SK-N-SH treated with all-trans-retinoic acid at 6 μM for 48 hours (cell line): ENCODE measurements around the gene HSPA2.

ENCODE experiments used
- ATAC-seq: fragments of 200-7000 bp; cut with Tn5 transposase; 3 replicates; pipeline ENCODE4 v1.9.1; 2020; ENCODE audit warnings: mild to moderate bottlenecking, moderate library complexity
- ARNTL ChIP-seq: fragments of 450-650 bp; formaldehyde crosslinking; IDR thresholded peaks from 2 replicates; pipeline ENCODE4 v1.5.0; 2020; ENCODE audit warnings: low read depth, mild to moderate bottlenecking, moderate library complexity, borderline replicate concordance
- BACH2 ChIP-seq: fragments of 250-450 bp; sonication (Bioruptor Pico); IDR thresholded peaks from 2 replicates; pipeline ENCODE4 v1.9.0; 2021; ENCODE audit warnings: mild to moderate bottlenecking, borderline replicate concordance
- CREB5 ChIP-seq: fragments of 250-450 bp; sonication (Bioruptor Pico); IDR thresholded peaks from 2 replicates; pipeline ENCODE4 v1.5.1; 2020; ENCODE audit warnings: low read depth, mild to moderate bottlenecking, moderate library complexity
- CSDC2 ChIP-seq: fragments of 250-450 bp; sonication (Bioruptor Pico); IDR thresholded peaks from 2 replicates; pipeline ENCODE4 v1.5.0; 2020; ENCODE audit warnings: mild to moderate bottlenecking, moderate library complexity
- CSRNP3 ChIP-seq: fragments of 250-450 bp; sonication (Bioruptor Pico); IDR thresholded peaks from 2 replicates; pipeline ENCODE4 v1.5.1; 2021; ENCODE audit warnings: mild to moderate bottlenecking, moderate library complexity
- ESRRG ChIP-seq: fragments of 250-450 bp; sonication (Bioruptor Pico); IDR thresholded peaks from 2 replicates; pipeline ENCODE4 v1.6.1; 2021; ENCODE audit warnings: mild to moderate bottlenecking
- GLIS3 ChIP-seq: fragments of 250-450 bp; sonication (Bioruptor Pico); IDR thresholded peaks from 2 replicates; pipeline ENCODE4 v1.5.0; 2020; ENCODE audit warnings: mild to moderate bottlenecking, moderate library complexity
- ISL1 ChIP-seq: fragments of 250-450 bp; sonication (Bioruptor Pico); IDR thresholded peaks from 2 replicates; pipeline ENCODE4 v2.1.2; 2022; ENCODE audit warnings: mild to moderate bottlenecking, moderate library complexity
- OSR1 ChIP-seq: fragments of 250-450 bp; sonication (Bioruptor Pico); IDR thresholded peaks from 2 replicates; pipeline ENCODE4 v1.8.0; 2022; ENCODE audit warnings: moderate library complexity, mild to moderate bottlenecking, inconsistent platforms
- PATZ1 ChIP-seq: fragments of 250-450 bp; sonication (Bioruptor Pico); IDR thresholded peaks from 2 replicates; pipeline ENCODE4 v1.8.0; 2020; ENCODE audit warnings: mild to moderate bottlenecking, moderate library complexity, borderline replicate concordance
- POU6F1 ChIP-seq: fragments of 250-450 bp; sonication (Bioruptor Pico); IDR thresholded peaks from 2 replicates; pipeline ENCODE4 v1.8.0; 2021; ENCODE audit warnings: low read depth, mild to moderate bottlenecking, moderate library complexity, borderline replicate concordance
- PPARA ChIP-seq: fragments of 250-450 bp; sonication (Bioruptor Pico); IDR thresholded peaks from 2 replicates; pipeline ENCODE4 v1.5.0; 2020; ENCODE audit warnings: mild to moderate bottlenecking, borderline replicate concordance
- RARB ChIP-seq: fragments of 250-450 bp; sonication (Bioruptor Pico); IDR thresholded peaks from 2 replicates; pipeline ENCODE4 v1.8.0; 2021; ENCODE audit warnings: mild to moderate bottlenecking, moderate library complexity
- TCF4 ChIP-seq: fragments of 250-450 bp; sonication (Bioruptor Pico); IDR thresholded peaks from 2 replicates; pipeline ENCODE4 v1.8.0; 2021; ENCODE audit warnings: mild to moderate bottlenecking, moderate library complexity, borderline replicate concordance
- TOX ChIP-seq: fragments of 250-450 bp; sonication (Bioruptor Pico); IDR thresholded peaks from 2 replicates; pipeline ENCODE4 v1.8.0; 2021; ENCODE audit warnings: mild to moderate bottlenecking, moderate library complexity, borderline replicate concordance
- TSHZ2 ChIP-seq: fragments of 250-450 bp; sonication (Bioruptor Pico); IDR thresholded peaks from 2 replicates; pipeline ENCODE4 v1.5.0; 2020; ENCODE audit warnings: mild to moderate bottlenecking, moderate library complexity
- ZFP30 ChIP-seq: fragments of 450-650 bp; formaldehyde crosslinking; IDR thresholded peaks from 2 replicates; pipeline ENCODE4 v1.5.0; 2022; ENCODE audit warnings: mild to moderate bottlenecking, moderate library complexity
- ZNF70 ChIP-seq: fragments of 450-650 bp; formaldehyde crosslinking; IDR thresholded peaks from 2 replicates; pipeline ENCODE4 v1.5.0; 2020; ENCODE audit warnings: mild to moderate bottlenecking, moderate library complexity
- ZNF8 ChIP-seq: fragments of 450-650 bp; formaldehyde crosslinking; IDR thresholded peaks from 2 replicates; pipeline ENCODE4 v1.5.0; 2020; ENCODE audit warnings: mild to moderate bottlenecking, moderate library complexity

Gene HSPA2

GRCh38 chr14:64520699-64521098 is 19.8 kb upstream of the HSPA2 start (continued):
- TF ChIP-seq PATZ1 (CRISPR knock-in tag): no peak
- TF ChIP-seq CSRNP3 (CRISPR knock-in tag): no peak
- no peak for TF ChIP-seq GLIS3 (CRISPR knock-in tag)

GRCh38 chr14:64522591-64523355 is 17.8 kb upstream of the HSPA2 start:
- no peak for TF ChIP-seq ZNF70 (CRISPR knock-in tag)
- no peak for TF ChIP-seq ISL1 (CRISPR knock-in tag)
- no peak for TF ChIP-seq CREB5 (CRISPR knock-in tag)
- TF ChIP-seq TOX (CRISPR knock-in tag): no peak
- TF ChIP-seq PATZ1 (CRISPR knock-in tag): no peak
- no peak for TF ChIP-seq TSHZ2 (CRISPR knock-in tag)
- TF ChIP-seq CSDC2 (CRISPR knock-in tag): no peak
- no peak for TF ChIP-seq OSR1 (CRISPR knock-in tag)
- no peak for TF ChIP-seq PPARA (CRISPR knock-in tag)
- TF ChIP-seq BACH2 (CRISPR knock-in tag): no peak
- no peak for TF ChIP-seq ESRRG (CRISPR knock-in tag)
- TF ChIP-seq ZNF8: no peak
- TF ChIP-seq RARB (CRISPR knock-in tag): no peak
- TF ChIP-seq GLIS3 (CRISPR knock-in tag): no peak
- TF ChIP-seq CSRNP3 (CRISPR knock-in tag): no peak
- no peak for ATAC-seq

GRCh38 chr14:64525354-64525753 is 15.2 kb upstream of the HSPA2 start:
- TF ChIP-seq TOX (CRISPR knock-in tag) (no peak), TCF4 (CRISPR knock-in tag) (no peak), ARNTL (CRISPR knock-in tag) (no peak), ZFP30 (CRISPR knock-in tag) (no peak), POU6F1 (CRISPR knock-in tag) (no peak), TSHZ2 (CRISPR knock-in tag) (no peak), CREB5 (CRISPR knock-in tag) (no peak), ISL1 (CRISPR knock-in tag) (peak; percentile 69)
- no peak; the same call in 2 of the 3 replicates for ATAC-seq
